Measurements from ENCODE around the gene BMP7.
A peak's percentile ranks its signal among the peaks of the same experiment; 100 is the strongest.

The BMP7 gene

DNA sequence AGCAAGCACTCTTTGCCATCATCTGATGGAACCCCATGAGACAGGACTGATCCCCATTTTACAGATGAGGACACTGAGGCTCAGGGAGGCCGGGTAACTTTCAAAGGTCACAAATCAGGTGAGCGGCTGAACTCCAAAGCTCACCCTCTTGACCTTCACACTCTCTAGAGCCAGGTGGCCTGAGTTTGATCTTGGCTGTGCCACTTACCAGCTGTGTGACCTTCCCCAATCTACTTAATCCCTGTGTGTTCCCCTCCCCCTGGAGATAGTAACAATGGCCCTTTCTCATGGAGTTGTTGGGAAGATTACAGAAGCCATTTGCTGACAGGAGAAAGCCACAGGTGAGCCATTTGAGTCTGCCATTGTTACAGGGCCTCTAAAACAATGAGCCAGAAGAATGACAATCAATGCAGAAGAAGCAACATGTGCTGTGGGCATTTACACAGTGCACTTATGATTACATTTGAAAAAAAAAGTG is 34.5 kb downstream of the BMP7 start:
- DNase-seq: no peak

DNA sequence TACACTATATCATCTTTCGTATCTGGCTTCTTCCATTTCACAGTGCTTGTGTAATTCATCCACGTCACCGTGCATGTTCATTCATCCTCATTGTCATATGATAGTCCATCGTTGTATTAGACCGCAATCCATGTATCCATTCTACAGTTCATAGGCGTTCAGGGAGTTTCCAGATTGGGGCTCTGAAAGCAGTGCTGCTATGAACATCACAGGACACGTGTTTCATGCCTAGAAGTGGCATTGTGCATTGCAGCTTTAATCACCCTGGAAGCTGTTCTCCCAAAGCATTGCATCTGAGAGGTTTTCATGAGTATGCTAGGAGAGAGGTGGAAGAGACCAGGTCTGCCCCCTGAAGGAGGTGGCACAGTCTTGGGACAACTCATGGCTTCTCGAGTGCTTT is 35.3 kb downstream of the BMP7 start:
- no peak for DNase-seq

DNA sequence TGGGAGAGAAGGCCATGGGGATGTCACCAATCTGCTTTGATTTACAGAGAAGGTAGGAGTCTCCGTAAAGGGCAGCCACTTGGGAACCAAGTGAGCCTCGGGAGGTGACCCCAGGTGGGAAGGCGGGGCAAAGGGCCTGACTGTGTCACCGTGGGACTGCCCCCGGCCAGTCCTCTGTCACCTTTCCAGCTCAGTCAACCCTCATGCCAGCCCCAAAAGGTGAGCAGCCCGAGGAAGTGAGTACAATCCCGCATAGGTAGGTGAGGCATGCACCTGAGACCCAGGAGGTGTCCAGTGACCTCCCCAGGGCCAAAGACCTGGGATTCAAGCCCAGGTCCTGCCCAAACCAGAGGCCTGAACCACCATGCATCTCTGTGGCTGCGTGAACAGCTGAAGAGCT is 36.2 kb downstream of the BMP7 start:
- no peak for DNase-seq

DNA sequence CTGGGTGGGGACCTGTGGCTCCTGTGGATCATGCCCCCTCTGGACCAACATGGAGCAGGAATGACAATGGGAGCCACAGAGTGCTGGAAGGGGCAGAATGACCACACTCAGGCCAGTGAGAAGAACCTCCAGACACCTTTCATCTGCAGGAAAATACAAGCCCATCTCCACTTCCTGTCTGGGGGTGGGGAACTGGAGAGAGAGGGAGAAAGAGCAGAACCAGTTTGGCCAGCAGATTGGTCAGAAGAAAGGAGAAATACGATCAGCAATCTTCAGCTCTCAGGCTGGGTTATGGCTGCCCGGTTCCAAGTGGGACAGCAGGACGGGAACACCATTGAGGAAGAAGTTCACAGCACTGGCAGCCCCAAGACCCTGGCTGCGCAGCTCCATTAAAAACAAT is 37.0 kb downstream of the BMP7 start:
- no peak for DNase-seq

DNA sequence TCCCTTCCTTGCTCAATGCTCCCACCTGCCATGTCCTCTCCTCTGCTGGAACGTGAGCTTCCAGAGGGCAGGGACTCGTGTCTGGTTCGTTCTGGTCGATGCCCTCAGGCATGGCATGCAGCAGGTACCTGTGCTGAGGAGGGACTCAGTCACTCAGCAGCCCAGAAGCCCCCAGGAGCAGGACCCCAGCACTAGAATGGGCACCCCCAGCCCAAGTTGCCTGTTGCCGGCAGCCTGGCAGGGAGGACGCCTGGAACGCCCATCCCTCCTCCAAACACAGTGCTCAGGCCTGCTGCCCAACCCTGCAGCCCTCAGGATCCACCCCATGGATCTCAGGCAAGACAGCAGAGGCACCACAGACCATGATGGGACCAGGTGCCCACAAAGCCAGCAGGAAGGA is 40.6 kb downstream of the BMP7 start:
- DNase-seq: no peak

DNA sequence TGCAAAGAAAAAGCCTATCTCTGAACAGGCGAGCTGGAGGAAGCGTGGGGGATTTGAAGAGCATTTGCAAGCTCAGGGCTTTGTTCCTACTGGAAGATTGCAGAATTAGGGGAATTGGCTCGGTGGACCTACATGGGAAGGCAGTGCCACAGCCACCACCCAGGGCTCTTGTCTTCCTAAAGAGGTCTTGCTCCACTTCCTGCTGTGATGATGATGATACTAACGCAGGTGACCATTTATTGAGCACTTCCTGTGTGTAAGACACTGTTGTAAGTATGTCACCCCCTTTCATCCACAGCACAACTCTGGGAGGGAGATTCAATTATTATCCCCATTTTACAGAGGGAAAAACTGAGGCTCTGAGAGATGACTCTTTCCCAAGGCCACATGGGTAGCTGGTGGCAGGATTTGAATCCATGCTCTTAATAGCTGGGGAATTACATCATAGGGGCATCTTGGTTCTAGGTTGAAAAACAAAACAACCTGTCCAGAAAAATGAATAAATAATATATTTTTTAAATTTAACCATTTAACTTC is 41.2 kb downstream of the BMP7 start:
- no peak for DNase-seq

DNA sequence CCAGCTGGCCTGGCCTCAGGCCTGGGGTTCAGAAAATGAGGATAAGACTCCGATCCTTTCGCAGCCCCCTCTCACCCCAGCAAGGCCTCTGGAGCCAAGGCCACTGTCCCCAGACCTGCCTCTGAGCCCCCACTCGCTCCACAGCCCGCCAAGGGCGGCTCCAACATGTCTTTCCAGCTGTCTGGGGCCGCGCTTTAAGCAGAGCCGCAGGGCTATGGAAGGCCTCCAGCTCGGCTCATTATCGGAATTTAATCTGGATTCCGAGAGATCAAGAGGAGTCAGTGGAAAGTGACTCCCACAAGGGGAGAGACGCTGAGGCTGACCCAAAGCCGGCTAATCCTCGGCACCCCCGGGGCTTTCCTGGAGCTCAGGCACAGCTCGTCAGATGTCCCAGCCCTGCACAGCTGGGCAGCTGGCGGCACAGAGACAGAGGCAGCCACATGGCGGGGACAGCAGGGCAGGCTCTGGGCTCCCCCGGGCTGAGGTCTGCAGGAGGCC is 41.8 kb downstream of the BMP7 start:
- peak in 12 of 56 donors; percentile 4 to 40 (median 18) for DNase-seq

DNA sequence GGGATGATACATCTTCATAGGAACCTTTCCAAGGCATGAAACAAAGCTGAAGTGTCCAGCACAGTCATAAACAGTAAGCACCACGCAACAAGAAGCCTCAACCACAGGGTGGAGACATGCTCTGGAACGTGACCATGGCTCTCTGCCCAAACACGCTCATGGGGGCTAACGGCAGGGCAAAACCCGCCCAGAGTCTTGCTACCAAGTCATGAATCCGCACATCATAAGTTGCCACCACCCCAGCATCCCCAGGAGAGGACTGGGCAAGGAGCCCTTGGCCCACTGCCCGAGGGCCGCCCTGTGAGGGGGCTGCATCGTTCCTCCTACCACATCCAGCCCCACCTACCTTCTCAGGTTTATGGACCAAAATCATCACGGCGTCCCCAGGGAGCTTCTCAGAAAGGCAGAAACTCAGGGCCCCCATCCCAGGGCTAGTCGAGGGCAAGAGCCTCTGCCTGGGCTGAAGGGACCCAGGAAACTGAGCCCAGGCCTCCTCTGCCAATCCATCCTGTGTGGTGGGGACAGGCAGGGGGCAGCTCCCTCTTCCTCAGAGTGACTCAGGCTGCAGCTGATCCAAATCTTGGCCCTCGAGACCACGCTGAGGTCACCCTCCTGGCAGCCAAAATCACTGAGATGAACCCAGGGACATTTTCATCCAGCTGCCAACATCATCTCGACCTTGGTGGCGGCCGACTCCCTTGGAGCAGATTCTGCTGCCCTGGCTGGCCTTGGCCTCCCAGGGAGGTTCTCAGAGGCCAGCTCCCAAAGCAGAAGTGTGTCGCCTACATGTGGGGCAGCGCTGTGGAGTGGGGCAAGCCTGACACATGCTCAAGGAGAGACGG is 42.6 kb downstream of the BMP7 start:
- peak in 4 of 56 donors; percentile 30 to 63 (median 38) for DNase-seq

DNA sequence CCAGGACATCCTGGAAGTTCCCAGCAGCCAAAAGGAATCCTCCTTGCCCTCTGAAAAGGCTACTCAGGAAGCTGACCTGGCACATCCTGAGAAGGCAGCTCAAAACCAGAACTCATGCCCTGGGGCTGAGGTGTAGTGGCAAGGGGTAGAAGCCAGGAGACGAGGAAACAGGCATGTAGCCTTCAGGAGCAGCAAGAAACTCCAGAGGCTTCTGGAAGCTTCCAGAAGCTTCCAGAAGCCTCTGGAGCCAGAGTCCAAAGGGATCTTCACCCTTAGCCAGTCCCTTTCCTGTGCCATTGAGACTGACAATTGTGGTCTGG is 43.9 kb downstream of the BMP7 start:
- no peak for DNase-seq

DNA sequence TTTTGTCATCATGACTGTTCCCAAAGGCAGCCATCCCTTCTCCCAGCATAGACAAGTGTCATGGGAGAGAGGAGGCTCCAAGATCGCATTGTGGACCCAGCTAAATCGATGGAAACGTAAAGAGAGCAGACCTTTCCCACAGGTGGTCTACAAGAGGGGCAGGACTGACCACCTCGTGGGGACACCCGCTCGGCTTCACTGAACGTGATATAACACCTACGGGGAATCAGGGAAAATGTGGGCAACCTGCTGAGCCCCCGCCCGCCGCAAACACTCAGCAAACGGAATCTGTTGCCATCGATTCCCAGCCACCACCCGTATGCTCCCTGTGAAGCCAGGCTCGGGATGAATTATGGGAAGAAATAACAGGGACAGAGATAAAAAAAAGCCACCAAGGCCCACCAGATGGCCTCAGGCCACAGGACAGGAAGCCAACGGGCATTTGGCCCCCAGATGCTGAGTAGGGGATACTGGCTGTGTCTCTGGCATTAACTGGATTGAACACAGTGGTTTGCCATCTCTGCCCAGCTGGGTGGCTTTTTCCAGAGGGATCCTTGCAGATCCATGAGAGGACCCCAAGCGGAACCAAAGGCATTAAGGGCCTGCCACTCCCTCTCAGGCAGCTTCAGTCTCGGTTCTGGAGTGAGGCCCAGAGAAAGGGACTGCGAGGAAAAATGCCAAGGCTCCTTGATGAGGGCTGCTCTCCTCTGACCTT is 44.4 kb downstream of the BMP7 start:
- DNase-seq: no peak

DNA sequence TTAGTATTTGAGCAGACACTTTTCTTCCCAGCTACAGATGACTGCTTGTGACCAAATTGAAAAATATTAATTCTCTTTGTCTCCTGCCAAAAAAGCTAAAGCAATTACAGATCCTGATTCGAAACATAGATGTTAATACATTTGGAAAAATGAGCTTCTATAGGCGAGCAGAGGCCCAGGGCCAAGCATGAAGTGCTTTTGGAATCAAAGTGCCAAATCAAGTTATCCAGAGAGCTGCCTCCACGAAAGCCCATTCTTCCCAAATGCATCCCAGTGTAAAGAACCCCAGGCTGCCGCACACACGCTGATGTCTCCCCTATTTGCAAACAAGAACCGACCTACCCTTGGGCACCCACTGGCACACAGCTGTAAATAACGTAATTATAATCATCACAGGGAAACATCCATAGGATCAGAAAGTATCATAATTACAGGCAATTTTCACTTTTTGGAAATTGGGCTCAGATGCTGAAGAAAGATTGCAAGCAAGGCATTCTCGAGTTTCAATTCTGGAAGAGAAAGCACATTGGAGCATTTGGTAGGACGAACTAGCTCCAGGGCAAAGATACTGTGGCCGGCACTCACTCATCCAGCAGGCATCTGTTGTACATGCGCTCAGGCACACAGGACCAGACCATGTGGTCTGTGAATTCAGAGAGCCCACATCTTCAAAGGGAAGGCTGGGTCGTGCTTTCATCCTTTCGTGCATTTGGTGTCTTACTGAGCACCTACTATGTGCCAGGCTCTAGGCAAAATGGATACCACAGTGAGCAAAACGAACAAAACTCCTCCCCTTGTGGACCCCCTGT is 45.9 kb downstream of the BMP7 start:
- no peak for DNase-seq

DNA sequence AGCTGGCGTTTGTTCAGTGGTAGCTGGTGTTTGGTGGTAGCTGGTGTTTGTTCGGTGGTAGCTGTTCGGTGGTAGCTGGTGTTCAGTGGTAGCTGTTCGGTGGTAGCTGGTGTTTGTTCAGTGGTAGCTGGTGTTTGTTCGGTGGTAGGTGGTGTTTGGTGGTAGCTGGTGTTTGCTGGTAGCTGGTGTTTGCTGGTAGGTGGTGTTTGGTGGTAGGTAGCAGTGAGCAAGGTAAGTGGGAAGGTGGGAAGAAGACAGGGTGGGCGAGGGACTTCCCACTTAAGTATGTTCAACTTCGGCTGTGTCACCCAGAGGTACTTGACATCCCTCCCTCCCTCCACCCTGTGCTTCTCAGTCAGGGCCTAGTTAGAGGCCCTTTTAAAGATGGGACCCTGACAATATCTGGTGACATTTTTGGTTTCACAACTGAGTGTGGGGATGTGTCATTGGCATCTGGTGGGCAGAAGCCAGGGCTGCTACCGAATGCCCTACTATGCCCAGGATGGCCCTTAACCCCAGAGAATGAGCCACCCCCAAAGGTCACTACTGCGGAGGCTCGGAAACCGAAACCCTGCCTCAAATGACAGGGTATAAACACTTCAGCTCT is 47.3 kb downstream of the BMP7 start:
- no peak for DNase-seq

DNA sequence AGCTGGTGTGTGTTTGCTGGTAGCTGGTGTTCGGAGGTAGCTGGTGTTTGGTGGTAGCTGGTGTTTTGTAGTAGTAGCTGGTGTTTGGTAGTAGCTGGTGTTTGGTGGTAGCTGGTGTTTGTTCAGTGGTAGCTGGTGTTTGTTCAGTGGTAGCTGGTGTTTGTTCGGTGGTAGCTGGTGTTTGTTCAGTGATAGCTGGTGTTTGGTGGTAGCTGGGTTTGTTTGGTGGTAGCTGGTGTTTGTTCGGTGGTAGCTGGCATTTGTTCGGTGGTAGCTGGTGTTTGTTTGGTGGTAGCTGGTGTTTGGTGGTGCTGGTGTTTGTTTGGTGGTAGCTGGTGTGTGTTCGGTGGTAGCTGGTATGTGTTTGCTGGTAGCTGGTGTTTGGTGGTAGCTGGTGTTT is 48.0 kb downstream of the BMP7 start:
- DNase-seq: no peak

DNA sequence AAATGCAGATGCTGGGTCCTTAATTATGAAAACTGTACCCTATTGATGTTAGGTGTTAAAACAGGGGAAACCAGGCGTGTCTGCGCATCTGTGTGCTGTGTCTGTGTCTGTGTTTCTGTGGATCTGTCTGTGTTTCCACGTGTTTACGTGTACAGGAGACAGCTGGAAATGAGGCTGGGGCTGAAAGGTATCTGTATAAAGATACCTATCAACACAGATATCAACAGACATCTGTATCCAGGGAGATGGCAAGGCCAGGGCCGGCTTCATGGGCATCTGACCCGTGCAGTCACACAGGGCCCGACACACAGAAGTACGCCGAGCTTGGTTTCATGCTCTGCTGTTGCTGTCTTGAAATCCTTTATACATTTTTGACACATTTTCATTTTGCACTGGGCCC is 48.6 kb downstream of the BMP7 start:
- DNase-seq: no peak

DNA sequence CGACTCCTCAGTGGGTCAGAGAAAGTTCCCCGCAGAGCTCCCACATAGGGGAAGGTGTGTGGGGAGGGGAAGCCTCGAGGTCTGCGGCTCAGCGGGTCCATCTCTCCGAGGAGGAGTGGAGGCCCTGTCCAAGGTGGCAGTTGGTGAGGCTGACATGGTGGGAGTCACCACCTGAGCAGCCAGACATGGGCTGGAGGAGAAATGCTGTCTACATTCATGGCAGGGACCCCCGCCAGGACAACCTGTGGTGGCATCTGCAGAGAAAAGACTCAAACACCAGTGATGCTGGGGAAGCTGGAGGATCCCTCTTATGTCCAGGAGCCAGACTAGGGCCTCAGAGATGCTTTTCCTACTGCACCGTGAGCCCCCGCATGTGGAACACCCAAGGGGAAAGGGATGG is 49.8 kb downstream of the BMP7 start:
- no peak for DNase-seq

DNA sequence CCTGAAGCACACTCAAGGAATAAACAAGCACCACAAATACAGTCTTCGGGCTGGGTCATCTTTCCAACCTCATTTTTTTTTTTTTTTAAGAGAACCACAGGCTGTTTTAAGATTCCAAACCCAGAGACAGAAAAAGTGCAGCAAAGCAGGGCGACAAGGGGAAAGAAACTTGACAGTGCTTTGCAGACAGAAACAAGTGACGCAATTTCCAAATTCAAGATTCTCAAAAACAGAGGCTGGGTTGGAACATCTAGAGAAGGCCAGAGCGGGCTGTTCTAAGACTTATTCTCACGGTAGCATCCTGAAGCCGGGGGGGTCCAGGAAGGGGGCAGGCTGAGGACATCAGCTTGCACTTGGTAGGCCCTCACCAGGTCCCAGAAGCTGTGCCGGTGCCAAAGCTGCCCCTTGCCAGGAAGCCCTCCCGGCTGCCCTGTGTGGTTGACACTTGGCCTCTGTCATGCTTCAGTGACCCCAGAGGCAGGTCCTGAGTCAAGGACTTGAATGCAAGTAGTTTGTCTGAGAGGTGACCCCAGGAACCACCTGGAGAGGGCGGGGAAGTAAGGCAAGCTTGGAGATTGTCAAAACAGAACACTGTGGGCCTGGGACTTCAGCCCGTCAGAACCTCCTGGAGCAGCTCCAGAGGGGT is 50.5 kb downstream of the BMP7 start:
- no peak for DNase-seq

DNA sequence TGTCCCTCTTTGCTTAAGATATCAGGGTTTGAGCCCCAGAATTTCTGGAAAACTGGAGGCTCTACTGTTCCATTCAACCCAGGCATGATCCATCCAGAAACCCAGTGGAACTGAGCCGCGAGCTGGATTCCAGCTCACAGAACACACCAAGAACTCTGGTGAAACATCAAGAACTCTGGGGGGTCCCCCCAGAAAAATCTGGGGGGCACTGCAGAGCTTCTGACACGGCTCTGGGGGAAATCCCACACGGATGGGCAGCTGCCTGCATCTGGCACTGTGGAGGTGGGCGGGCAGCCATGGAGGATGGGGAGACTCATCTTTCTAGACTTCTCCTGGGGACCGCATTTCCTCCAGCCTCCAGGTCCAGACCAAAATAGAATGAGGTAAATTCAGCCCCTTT is 51.0 kb downstream of the BMP7 start:
- no peak for DNase-seq

DNA sequence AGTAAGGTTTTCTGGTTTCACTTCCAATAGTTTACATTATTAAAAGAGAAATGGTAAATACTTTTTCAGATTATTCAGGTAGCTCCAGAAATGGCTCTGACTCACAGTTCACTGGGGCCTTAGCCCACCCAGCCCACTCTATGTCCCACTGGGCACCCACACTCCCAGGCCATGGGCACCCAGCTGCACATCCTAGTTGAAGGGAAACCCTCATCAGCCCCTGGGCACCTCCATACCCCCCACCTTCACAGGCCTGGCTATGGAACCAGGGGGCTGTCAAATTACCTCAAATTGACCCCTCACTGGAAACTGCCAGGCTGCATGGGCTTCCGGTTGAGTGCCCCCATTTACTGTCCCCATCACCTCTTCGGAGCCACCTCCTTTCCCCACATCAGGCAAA is 51.5 kb downstream of the BMP7 start:
- no peak for DNase-seq

DNA sequence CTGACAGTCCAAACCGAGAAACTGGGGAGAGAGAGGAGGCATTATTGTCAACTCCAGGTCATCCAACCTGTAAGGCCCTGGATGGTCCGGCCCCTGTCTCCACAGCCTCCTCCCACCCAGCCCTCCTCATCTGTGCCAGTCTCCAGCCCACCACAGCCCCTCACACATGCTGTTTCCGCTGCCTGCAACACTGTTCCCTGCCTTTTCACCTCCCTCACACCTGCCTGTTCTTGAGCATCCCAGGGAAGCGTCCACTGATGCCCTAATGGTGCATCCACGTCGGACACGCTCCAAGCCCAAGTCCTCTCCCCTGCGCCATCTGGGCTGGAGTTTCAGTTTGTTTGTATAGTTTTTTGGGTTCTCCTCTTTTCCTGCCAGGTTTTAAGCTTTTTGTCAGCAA is 52.0 kb downstream of the BMP7 start:
- no peak for DNase-seq

DNA sequence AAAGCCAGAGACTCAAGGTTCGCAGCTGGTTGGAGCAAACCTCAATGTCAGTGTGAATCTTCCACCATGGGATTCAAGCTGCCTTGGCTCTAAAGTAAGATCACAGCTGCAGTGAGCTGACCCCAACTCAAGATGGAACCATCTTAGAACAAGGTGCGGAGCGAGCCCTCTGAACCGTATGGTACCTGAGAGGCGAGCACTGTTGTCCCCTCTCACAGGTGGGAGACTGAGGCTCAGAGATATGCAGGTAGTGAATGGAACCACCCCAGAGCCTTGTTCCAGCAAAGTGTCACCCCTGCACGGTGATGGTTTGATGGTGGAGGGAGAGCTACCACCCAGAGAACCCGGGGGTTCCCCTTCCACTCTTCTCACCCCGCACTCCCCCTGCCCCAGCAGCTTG is 52.5 kb downstream of the BMP7 start:
- DNase-seq: no peak

DNA sequence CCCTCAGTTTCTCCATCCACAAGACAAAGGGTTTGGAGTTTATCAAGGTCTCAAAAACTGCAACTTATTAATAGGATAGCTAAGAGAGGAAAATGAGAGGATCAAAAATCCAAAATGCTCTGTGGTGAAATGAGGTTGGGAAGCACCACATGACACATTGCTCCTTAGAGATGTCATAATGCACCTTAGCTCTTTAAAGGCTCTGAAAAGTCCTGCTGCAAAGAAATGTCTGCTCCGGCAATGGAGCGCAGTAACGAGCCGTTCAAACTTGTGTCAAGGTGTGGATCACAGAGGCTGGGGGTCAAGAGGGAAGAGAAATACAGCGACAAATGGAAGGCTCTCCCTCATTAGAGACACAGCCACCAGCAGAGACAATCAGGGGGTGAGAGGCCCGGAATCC is 53.1 kb downstream of the BMP7 start:
- no peak for DNase-seq
